HG02970 (cell line): ENCODE results near the gene SPRR2B.
"Not testable (repeated sequence)": the region's sequence is repeated elsewhere in the genome, so short reads cannot be mapped to it uniquely, and the experiment has no call there.

Experiments
- ATAC-seq: cut with Tn5 transposase; IDR thresholded peaks from one replicate; pipeline ENCODE4 v1.9.1; 2021; ENCODE audit warnings: mild to moderate bottlenecking, moderate library complexity, moderate number of reproducible peaks; ENCODE audit not compliant: unreplicated experiment, low FRiP score

The SPRR2B gene

GRCh38 chr1:153040950-153041631 is 30.3 kb downstream of the SPRR2B start, which contains the start of gene SPRR2D:
Gene SPRR2D (minus strand): TSS chr1:153041120. CDS start chr1:153040346, 774 bp downstream.
- ATAC-seq, result no peak

GRCh38 chr1:153035211-153035610 is 36.2 kb downstream of the SPRR2B start:
- ATAC-seq, result no peak

- ATAC-seq, result no peak
Measured at GRCh38 chr1:153032677-153033308, 38.6 kb downstream of the SPRR2B start.

GRCh38 chr1:153032073-153032472 is 39.3 kb downstream of the SPRR2B start:
- ATAC-seq, result no peak

GRCh38 chr1:153030895-153031294 is 40.5 kb downstream of the SPRR2B start, which contains the start of gene SPRR1B:
Gene SPRR1B (plus strand): TSS chr1:153031203. CDS start chr1:153032346, 1,143 bp downstream.
- ATAC-seq, result no peak

GRCh38 chr1:153028766-153029165 is 42.6 kb downstream of the SPRR2B start:
- ATAC-seq, result no peak

- no peak for ATAC-seq
Measured at GRCh38 chr1:153025797-153026196, 45.6 kb downstream of the SPRR2B start.

- no peak for ATAC-seq
Measured at GRCh38 chr1:153024413-153024812, 47.0 kb downstream of the SPRR2B start.

- no peak for ATAC-seq
Measured at GRCh38 chr1:153023109-153023508, 48.3 kb downstream of the SPRR2B start.

GRCh38 chr1:153022340-153022739 is 49.1 kb downstream of the SPRR2B start:
- ATAC-seq, result not testable (repeated sequence)

- not testable (repeated sequence) for ATAC-seq
Measured at GRCh38 chr1:153021829-153022228, 49.6 kb downstream of the SPRR2B start.
